CD4-positive, alpha-beta T cell treated with Interleukin-6 for 4 hours (primary cell): ENCODE measurements around the gene ARMC9.
A peak's percentile ranks its signal among the peaks of the same experiment; 100 is the strongest.
"Not testable (repeated sequence)": the region's sequence is repeated elsewhere in the genome, so short reads cannot be mapped to it uniquely, and the experiment has no call there.

Experiments
- DNase-seq: peaks from one replicate; pipeline ENCODE4 v3.0.0-alpha.2; 2020; ENCODE audit warnings: mixed read lengths

ARMC9 gene

GRCh38 chr2:231403421-231404182 lies 205.2 kb downstream of the ARMC9 start:
- DNase-seq, result not testable (repeated sequence)

DNA sequence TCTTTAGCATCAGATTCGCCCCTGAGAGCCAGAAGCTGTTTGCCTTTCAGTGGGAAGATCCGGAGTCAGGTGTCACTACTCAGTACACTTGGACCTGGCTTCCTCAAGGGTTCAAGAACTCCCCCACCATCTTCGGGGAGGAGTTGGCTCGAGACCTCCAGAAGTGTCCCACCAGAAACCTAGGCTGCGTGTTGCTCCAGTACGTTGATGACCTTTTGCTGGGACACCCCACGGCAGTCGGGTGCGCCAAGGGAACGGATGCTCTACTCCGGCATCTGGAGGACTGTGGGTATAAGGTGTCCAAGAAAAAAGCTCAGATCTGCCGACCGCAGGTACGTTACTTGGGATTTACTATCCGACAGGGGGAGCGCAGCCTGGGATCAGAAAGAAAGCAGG lies 205.8 kb downstream of the ARMC9 start:
- DNase-seq, result not testable (repeated sequence)

DNA sequence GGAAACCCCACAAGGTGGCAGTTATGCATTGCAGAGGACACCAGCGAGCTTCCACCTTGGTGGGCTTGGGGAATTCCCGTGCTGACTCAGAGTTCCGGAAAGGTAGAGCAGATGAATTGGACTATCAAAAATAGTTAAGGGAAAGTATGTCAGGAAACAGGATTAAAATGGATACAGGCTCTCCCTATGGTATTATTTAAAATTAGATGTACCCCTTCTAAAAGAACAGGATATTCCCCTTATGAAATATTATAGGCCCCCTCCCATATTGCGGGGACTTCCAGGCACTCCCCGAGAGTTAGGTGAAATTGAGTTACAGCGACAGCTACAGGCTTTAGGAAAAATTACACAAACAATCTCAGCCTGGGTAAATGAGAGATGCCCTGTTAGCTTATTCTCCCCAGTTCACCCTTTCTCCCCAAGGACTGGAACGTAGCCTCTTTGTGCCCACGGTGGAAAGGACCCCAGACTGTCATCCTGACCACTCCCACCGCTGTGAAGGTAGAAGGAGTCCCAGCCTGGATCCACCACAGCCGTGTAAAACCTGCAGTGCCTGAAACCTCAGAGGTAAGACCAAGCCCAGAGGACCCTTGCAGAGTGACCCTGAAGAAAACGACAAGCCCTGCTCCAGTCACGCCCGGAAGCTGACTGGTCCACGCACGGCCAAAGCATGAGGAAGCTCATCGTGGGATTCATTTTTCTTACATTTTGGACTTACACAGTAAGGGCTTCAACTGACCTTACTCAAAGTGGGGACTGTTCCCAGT lies 207.4 kb downstream of the ARMC9 start:
- peak; percentile 11 for DNase-seq

- not testable (repeated sequence) for DNase-seq
Measured at GRCh38 chr2:231407686-231408085, 209.3 kb downstream of the ARMC9 start.

DNA sequence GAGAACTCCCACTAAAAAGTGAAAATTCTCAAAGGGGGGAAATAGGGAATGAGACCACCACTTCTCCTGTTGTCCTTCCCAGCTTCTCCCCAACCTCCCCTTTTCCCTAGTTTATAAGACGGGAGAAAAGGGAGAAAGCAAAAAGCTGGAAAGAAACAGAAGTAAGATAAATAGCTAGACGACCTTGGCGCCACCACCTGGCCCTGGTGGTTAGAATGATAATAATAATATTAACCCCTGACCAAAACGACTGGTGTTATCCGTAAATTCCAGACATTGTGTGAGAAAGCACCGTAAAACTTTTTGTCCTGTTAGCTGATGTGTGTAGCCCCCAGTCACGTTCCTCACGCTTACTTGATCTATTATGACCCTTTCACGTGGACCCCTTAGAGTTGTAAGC lies 209.9 kb downstream of the ARMC9 start:
- not testable (repeated sequence) for DNase-seq

DNA sequence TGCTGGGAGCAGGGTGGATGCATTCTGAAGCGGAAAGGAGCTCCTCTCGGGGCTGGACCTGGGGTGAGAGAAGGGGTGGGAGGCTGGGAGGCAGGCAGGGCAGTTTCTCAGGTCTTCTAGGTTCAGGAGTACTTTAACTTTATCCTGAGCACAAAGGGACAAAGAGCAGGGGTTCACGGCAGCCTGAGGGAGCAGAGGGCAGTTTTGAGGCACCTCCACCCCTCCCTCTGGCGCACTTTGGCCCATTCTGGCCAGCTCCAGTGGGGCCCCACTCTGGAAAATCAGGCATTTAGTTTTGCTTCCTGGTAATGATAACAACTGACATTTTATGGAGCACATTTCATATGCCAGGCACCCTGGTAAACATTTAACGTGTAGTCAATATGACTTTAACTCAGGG lies 211.3 kb downstream of the ARMC9 start:
- no peak for DNase-seq

- DNase-seq, result no peak
Measured at GRCh38 chr2:231410293-231411004, 212.0 kb downstream of the ARMC9 start.

GRCh38 chr2:231411237-231411636 lies 212.8 kb downstream of the ARMC9 start:
- no peak for DNase-seq

DNA sequence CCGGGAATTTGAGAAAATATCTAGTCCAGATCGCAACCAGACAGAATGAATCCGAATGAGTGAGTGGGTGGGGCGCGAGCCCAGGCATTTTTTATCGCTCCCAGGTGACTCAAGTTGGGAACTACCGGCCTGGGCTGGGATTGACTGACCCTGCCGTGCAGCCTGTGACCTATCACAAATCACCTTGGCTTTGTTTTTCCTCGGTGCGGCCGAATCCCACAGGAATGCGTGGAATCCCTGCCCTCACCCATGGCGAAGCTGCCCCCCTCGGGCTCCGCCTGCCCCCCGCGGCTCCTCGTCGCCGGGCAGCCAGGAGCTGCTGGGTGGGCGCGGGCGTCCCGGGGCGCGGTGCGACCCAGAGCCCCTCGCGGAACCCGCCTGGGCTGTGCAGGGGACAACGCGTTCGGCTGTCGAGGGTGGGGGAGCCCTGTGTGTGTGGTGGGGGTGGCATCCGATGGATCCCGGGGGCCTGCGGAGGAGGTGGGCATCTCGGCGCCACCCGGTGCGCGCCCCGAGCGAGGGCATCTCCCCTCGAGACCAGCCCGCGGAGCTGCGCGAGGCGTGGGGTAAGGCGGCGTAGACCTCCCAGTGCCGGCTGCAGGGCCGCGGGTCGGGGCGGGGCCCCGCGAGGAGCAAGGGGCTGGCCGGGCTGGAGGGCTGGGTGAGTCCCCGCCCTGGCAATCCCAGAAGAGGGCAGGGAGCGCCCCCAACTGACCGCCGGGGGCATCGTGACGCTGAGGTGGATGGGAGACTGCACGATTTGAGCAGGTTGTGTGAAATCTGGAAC lies 213.6 kb downstream of the ARMC9 start:
- DNase-seq, result peak; percentile 20

GRCh38 chr2:231412618-231412963 lies 214.2 kb downstream of the ARMC9 start:
- no peak for DNase-seq

DNA sequence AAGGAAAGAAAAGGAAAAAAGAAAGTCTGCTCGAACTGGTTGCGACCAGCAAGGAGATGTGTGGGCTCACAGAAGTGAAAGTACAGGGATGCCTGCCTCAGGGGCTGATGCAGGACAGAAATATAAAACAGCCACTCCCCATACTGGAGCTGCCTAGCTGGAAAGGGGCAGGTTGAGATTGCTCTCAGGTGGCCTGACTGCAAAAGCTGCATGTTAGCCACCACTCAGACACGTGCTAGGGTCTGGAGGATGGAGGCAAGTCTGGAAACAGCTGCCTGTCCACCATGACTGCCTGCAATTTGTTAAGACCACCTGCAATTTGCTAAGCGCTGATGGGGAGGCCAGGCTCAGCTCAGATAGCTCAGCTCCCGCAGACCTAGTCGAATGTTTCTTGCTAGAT lies 215.0 kb downstream of the ARMC9 start:
- DNase-seq, result no peak

DNA sequence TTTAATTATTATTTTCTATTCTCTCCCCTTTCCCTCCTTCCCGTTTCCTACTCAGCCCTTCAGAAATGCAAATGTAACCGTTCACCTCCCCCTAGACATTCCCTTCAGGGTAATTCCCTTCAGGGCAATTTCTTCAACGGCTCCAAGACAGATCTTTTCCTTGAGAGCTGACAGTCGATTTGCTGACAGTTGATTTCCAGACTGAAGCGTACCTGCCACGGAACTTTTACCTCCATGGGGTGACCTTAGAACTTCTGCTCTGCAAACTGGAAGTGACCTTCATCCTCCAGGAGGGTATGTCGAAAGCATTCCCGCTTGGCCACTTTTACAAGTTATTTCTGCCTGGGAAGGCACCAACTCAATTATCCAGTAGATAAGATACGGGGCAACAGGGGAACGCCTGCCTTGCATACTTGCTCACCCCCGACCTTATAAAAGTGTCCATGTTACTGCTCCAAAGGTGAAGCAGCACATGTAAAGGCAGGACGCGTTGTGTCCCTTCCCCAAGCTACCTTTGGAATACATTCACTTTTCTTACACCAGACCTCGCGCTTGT lies 215.6 kb downstream of the ARMC9 start:
- DNase-seq, result no peak

DNA sequence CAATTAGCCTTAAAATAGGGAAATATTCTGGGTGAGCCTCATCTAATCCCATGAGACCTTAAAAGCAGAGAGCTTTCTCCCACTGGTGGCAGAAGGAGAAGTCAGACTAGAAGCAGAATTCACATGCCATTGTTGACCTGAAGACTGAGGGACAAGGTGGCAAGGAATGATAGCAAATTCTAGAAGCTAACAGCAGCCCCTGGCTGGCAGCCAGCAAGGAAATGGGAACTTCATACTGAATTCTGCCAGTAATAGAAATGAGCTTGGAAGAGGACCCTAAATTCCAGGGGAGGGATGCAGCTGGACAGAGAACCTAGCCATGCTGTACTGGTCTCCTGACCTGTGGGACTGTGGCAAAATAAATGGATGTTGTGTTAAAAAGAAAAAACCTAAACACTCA lies 216.6 kb downstream of the ARMC9 start:
- no peak for DNase-seq

DNA sequence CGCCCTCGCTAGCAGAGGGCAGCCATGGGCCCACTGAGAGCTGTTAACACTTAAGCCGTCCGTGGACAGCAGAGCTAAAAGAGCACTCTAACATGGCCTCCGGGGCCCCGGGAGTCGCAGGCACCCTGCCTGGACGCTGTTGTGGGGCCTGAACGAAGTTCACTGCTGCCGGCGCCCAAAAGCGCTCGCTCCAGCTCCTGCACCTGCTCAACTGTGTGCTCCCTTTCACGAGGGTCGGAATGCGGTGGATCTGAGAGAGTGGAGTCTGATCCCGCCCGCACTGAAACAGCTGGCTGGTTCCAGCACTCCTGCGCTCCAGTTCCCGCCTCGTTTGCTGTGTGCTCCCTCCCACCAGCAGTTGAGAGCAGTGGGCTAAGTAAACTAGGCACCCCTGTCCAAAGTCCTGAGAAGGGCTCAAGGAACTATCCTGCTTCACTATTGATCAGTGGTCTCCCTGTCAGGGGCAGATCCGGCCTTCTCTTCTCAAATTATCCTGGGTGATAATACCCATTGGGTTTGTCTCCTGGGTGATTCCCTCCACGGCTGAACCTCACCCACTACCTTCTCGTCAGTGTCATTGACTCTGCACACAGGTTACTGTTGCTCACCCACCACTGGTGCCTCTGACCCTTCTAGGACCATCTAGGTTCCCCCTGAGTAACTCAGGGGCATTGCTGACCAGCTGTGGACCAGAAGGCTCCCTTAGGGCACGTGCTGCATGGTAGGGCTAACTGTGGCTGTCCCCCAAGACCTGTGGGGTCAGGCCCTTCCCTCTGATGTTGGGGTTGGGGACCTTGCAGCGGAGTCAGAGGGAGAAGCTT lies 220.6 kb downstream of the ARMC9 start:
- DNase-seq, result no peak

DNA sequence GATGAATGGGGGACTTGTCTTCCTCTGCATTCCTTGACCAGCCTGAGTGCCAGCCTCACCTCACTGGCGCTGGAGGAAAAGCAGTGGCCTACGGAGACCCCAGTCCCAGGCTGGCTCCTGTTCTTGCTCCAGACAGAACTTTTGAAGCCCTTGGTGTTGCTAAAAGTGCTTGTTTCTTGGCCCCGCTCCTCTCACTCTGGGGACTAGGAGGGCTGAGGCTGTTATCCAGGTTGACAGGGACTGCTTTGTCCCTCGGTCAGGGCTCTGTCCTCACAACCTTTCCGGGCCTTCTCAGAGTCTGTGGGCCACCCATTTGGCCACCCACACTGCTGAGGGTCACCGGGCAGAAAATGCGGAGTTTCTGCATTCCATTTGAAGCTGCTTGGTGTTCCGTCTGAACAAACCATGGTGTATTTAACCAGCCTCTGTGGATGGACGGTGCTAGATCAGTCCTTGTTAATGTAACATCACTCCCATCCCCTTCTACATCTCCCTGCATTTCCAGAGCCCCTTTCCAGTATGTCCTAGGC lies 222.7 kb downstream of the ARMC9 start:
- no peak for DNase-seq

- no peak for DNase-seq
Measured at GRCh38 chr2:231422056-231422455, 223.6 kb downstream of the ARMC9 start.

DNA sequence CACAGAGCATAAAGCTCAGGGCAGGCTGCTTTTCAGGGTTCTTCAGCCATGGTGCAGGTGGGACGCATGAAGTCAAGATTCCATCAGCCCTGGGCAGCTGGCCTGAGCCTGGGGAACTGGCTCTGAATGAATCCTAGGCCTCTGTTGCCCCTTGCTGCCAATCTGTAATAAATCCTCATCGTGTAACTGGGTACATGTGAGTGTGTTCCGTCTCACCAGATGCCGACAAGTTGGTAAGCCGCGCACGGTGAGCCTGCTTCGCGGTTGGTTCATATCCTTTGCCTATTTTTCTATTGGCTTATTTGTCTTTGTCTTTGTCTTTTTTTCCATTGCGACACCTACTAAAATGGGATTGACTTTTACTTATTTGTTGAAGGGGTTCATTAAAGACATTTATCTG lies 224.7 kb downstream of the ARMC9 start:
- DNase-seq, result no peak
